H9 (cell line): ENCODE results near the gene TRNT1. TPM values are rescaled to one million over a fixed set of nuclear protein-coding genes. Genes with fewer than 3 reads are reported as not detected.
A peak's percentile ranks its signal among the peaks of the same experiment; 100 is the strongest.

Experiments used
- DNase-seq: peaks from one replicate; pipeline ENCODE4 v3.0.0-alpha.2; 2017
- H2AFZ ChIP-seq: one replicate; pipeline ENCODE4 v1.6.1; 2013; ENCODE audit warnings: mild to moderate bottlenecking, low read length, control low read depth, moderate library complexity
- H2AK5ac ChIP-seq: 2 replicates; pipeline ENCODE4 v1.6.1; 2013; ENCODE audit warnings: low read length, control low read depth, mixed read lengths; ENCODE audit not compliant: insufficient read length
- H2BK120ac ChIP-seq: one replicate; pipeline ENCODE4 v1.6.1; 2013; ENCODE audit warnings: low read depth, mild to moderate bottlenecking, low read length, control low read depth, inconsistent platforms; ENCODE audit not compliant: poor library complexity, severe bottlenecking
- H2BK12ac ChIP-seq: 2 replicates; pipeline ENCODE4 v1.6.1; 2013; ENCODE audit warnings: low read length, control low read depth, mixed read lengths, low read depth; ENCODE audit not compliant: insufficient read length
- H2BK15ac ChIP-seq: 2 replicates; pipeline ENCODE4 v1.6.1; 2013; ENCODE audit warnings: low read depth, low read length, control low read depth
- H2BK20ac ChIP-seq: one replicate; pipeline ENCODE4 v1.6.1; 2013; ENCODE audit warnings: low read depth, mild to moderate bottlenecking, low read length, control low read depth, inconsistent platforms; ENCODE audit not compliant: poor library complexity, severe bottlenecking
- H2BK5ac ChIP-seq: 2 replicates; pipeline ENCODE4 v1.6.1; 2013; ENCODE audit warnings: low read length, control low read depth, mixed read lengths; ENCODE audit not compliant: insufficient read length
- H3K14ac ChIP-seq: 2 replicates; pipeline ENCODE4 v1.6.1; 2013; ENCODE audit warnings: low read length, control low read depth; ENCODE audit not compliant: insufficient read depth
- H3K18ac ChIP-seq: 2 replicates; pipeline ENCODE4 v1.6.1; 2013; ENCODE audit warnings: low read depth, mild to moderate bottlenecking, mixed read lengths, low read length, control low read depth; ENCODE audit not compliant: insufficient read length
- H3K23ac ChIP-seq: 2 replicates; pipeline ENCODE4 v1.6.1; 2013; ENCODE audit warnings: low read length, control low read depth, mixed read lengths, low read depth; ENCODE audit not compliant: insufficient read length
- H3K23me2 ChIP-seq: 2 replicates; pipeline ENCODE4 v1.6.1; 2013; ENCODE audit warnings: low read depth, mild to moderate bottlenecking, mixed read lengths, low read length, control low read depth; ENCODE audit not compliant: insufficient read length, poor library complexity, severe bottlenecking
- H3K27ac ChIP-seq: 2 replicates; pipeline ENCODE4 v1.5.1; 2013; ENCODE audit warnings: low read length, control low read depth, mixed read lengths, low read depth; ENCODE audit not compliant: insufficient read length
- H3K27me3 ChIP-seq: 2 replicates; pipeline ENCODE4 v1.6.1; 2013; ENCODE audit warnings: low read length, control low read depth, inconsistent platforms; ENCODE audit not compliant: insufficient read depth
- H3K4ac ChIP-seq: 2 replicates; pipeline ENCODE4 v1.6.1; 2013; ENCODE audit warnings: low read depth, mild to moderate bottlenecking, control low read depth, inconsistent platforms, low read length, moderate library complexity
- H3K4me1 ChIP-seq: 2 replicates; pipeline ENCODE4 v1.6.1; 2013; ENCODE audit warnings: low read length, control low read depth, inconsistent platforms; ENCODE audit not compliant: insufficient read depth
- H3K4me2 ChIP-seq: 2 replicates; pipeline ENCODE4 v1.6.1; 2013; ENCODE audit warnings: low read length, control low read depth, mixed read lengths; ENCODE audit not compliant: insufficient read length, insufficient read depth
- H3K56ac ChIP-seq: 2 replicates; pipeline ENCODE4 v1.6.1; 2013; ENCODE audit warnings: low read depth, mild to moderate bottlenecking, mixed read lengths, low read length, control low read depth; ENCODE audit not compliant: insufficient read length
- H3K79me1 ChIP-seq: 2 replicates; pipeline ENCODE4 v1.6.1; 2013; ENCODE audit warnings: low read depth, mild to moderate bottlenecking, moderate library complexity, low read length, control low read depth, inconsistent platforms; ENCODE audit not compliant: insufficient read depth, poor library complexity, severe bottlenecking
- H3K79me2 ChIP-seq: 2 replicates; pipeline ENCODE4 v1.6.1; 2013; ENCODE audit warnings: low read length, control low read depth, inconsistent platforms; ENCODE audit not compliant: insufficient read depth
- H3K9ac ChIP-seq: 2 replicates; pipeline ENCODE4 v1.6.1; 2013; ENCODE audit warnings: low read length, control low read depth, mixed read lengths; ENCODE audit not compliant: insufficient read length; ENCODE audit errors: extremely low read depth
- H3K9me3 ChIP-seq: one replicate; pipeline ENCODE4 v1.6.1; 2013; ENCODE audit warnings: low read depth, low read length, inconsistent platforms; ENCODE audit not compliant: control insufficient read depth
- H3T11ph ChIP-seq: one replicate; pipeline ENCODE4 v1.6.1; 2013; ENCODE audit warnings: mild to moderate bottlenecking, low read length, control low read depth, inconsistent platforms
- H4K20me1 ChIP-seq: one replicate; pipeline ENCODE4 v1.6.1; 2013; ENCODE audit not compliant: control insufficient read depth, insufficient read length, insufficient read depth
- H4K5ac ChIP-seq: 2 replicates; pipeline ENCODE4 v1.6.1; 2013; ENCODE audit warnings: low read depth, mild to moderate bottlenecking, mixed read lengths, low read length, control low read depth; ENCODE audit not compliant: insufficient read length
- H4K8ac ChIP-seq: replicated peaks from 2 replicates; pipeline ENCODE4 v1.6.1; 2013; ENCODE audit warnings: low read length, control low read depth, mixed read lengths, low read depth; ENCODE audit not compliant: insufficient read length
- H4K91ac ChIP-seq: 2 replicates; pipeline ENCODE4 v1.6.1; 2013; ENCODE audit warnings: low read depth, mild to moderate bottlenecking, moderate library complexity, mixed read lengths, low read length, control low read depth; ENCODE audit not compliant: insufficient read length
- H3K27ac Mint-ChIP-seq, 3 experiments: 2 replicates in 2 of 3; 3 replicates in 1 of 3; pipeline ENCODE4 v1.8.0; 2020 to 2021; ENCODE audit warnings: mixed read lengths in 3 of 3, mild to moderate bottlenecking in 1 of 3, moderate library complexity in 1 of 3
- H3K27me3 Mint-ChIP-seq: 2 replicates; pipeline ENCODE4 v1.8.0; 2021; ENCODE audit warnings: low read depth, mild to moderate bottlenecking, moderate library complexity, mixed read lengths
- H3K36me3 Mint-ChIP-seq, 3 experiments: 2 replicates in 2 of 3; 3 replicates in 1 of 3; pipeline ENCODE4 v1.8.0; 2020 to 2021; ENCODE audit warnings: low read depth in 3 of 3, mixed read lengths in 3 of 3; ENCODE audit not compliant: insufficient read depth in 1 of 3
- H3K4me1 Mint-ChIP-seq, 2 experiments: 2 replicates each; pipeline ENCODE4 v1.8.0; 2020; ENCODE audit warnings: mixed read lengths in 2 of 2
- H3K4me3 Mint-ChIP-seq, 2 experiments: 2 replicates in 1 of 2; 3 replicates in 1 of 2; pipeline ENCODE4 v1.8.0; 2020 to 2021; ENCODE audit warnings: mild to moderate bottlenecking in 2 of 2, mixed read lengths in 2 of 2, moderate library complexity in 1 of 2
- H3K9me3 Mint-ChIP-seq, 2 experiments: 2 replicates in 1 of 2; 3 replicates in 1 of 2; pipeline ENCODE4 v1.8.0; 2020; ENCODE audit warnings: mild to moderate bottlenecking in 2 of 2, mixed read lengths in 2 of 2, moderate library complexity in 1 of 2
- CTCF ChIP-seq: fragments of 200-600 bp; sonication (generic); conservative IDR thresholded peaks from 3 replicates; pipeline ENCODE4 v1.8.0; 2021; ENCODE audit warnings: antibody characterized with exemption, mild to moderate bottlenecking
- WGBS: extraction: QIAGEN DNeasy Blood & Tissue Kit; methylation state at CpG from one replicate; pipeline ENCODE4 v1.1.7; 2013; ENCODE audit warnings: missing lambda C conversion rate, low lambda C conversion rate, mixed read lengths; ENCODE audit not compliant: insufficient read length; ENCODE audit errors: extremely low coverage; 5-methylcytosine and 5-hydroxymethylcytosine counted together
- total RNA-seq: library from RNA; stranded (reverse); gene quantifications from 2 replicates; pipeline ENCODE4 v1.2.1, GENCODE V29; 2021

The TRNT1 gene
- total RNA-seq, 1 experiment from 2014 or later: 49.2 TPM

GRCh38 chr3:3177861-3178497 is 51.2 kb downstream of the TRNT1 start:
- H3K27ac Mint-ChIP-seq: no peak overlapping the region; a peak in 1 of 7 replicates
- H3K4me3 Mint-ChIP-seq: peak overlapping the region; percentile 80 to 92
- no peaks in the 10 kb centered on the region for H3K27me3 ChIP-seq
- H3K79me1 ChIP-seq: peaks cover 10% of the 10 kb centered on the region
- no peak overlapping the region for H4K8ac ChIP-seq
- no peak overlapping the region for H4K5ac ChIP-seq
- no peak for DNase-seq
- peaks cover 13% of the 10 kb centered on the region for H3K27me3 Mint-ChIP-seq
- H2BK20ac ChIP-seq: no peak overlapping the region
- H4K91ac ChIP-seq: no peak overlapping the region
- no peak overlapping the region for H2BK5ac ChIP-seq
- H2BK15ac ChIP-seq: no peak overlapping the region
- peaks cover 4% of the 10 kb centered on the region; the same call in 1 of the 2 replicates for H3K4me1 ChIP-seq
- H3K36me3 Mint-ChIP-seq: peaks cover 7 to 24% (median 23%) of the 10 kb centered on the region in 3 experiments; a peak in 5 of 7 replicates
- no peaks in the 10 kb centered on the region for H3K9me3 Mint-ChIP-seq
- H2AFZ ChIP-seq: no peak overlapping the region
- no peak overlapping the region for H3K23ac ChIP-seq
- H3K4me2 ChIP-seq: peak overlapping the region; percentile 100
- peaks cover 10 to 14% of the 10 kb centered on the region in 2 experiments for H3K4me1 Mint-ChIP-seq
- no peaks in the 10 kb centered on the region for H3K23me2 ChIP-seq
- peaks cover 12% of the 10 kb centered on the region; the same call in 1 of the 2 replicates for H3K79me2 ChIP-seq
- H3K4ac ChIP-seq: no peak overlapping the region
- H4K20me1 ChIP-seq: no peaks in the 10 kb centered on the region
- no peak overlapping the region for H3T11ph ChIP-seq
- no peak overlapping the region for H3K14ac ChIP-seq
- H3K56ac ChIP-seq: no peak overlapping the region
- WGBS: no CpG with 5 or more reads among the region's 10 CpGs
- no peaks in the 10 kb centered on the region for H3K9me3 ChIP-seq
- no peak overlapping the region for H2AK5ac ChIP-seq
- no peak overlapping the region for H2BK120ac ChIP-seq
- no peak overlapping the region for H3K9ac ChIP-seq
- H3K27ac ChIP-seq: no peak overlapping the region
- no peak overlapping the region for H3K18ac ChIP-seq
- no peak for TF ChIP-seq CTCF
- H2BK12ac ChIP-seq: no peak overlapping the region
